H1 (cell line): ENCODE results near the gene HHAT. TPM values are rescaled to one million over a fixed set of nuclear protein-coding genes. Genes with fewer than 3 reads are reported as not detected.

Source experiments
- CTCF ChIA-PET: fragments of 300-600 bp; sonication (Branson Sonifier 250); formaldehyde crosslinking; loops from one replicate; lab custom pipeline; 2021; ENCODE audit not compliant: partially characterized antibody; lab: Charles Lee
- POLR2A ChIA-PET: fragments of 300-600 bp; sonication (Branson Sonifier 250); formaldehyde crosslinking; loops from one replicate; lab custom pipeline; 2021; ENCODE audit warnings: inconsistent platforms; ENCODE audit not compliant: partially characterized antibody; lab: Charles Lee
- DNase-seq, 2 experiments: peaks; one replicate each; pipeline versions ENCODE4 v3.0.0 to v3.0.0-alpha.2; 2010 to 2022; ENCODE audit warnings: low spot score in 2 of 2, low read depth in 1 of 2, mixed read lengths in 1 of 2
- FAIRE-seq: peaks from 2 replicates; lab custom pipeline; 2011; peaks lifted over from hg19 to GRCh38; lab: Jason Lieb, UNC
- H2AFZ ChIP-seq: 2 replicates; pipeline ENCODE4 v1.8.1; 2012; ENCODE audit warnings: low read length, inconsistent platforms
- H2AK5ac ChIP-seq: 2 replicates; pipeline ENCODE4 v1.6.1; 2013; ENCODE audit warnings: low read depth, low read length
- H2BK120ac ChIP-seq: replicated peaks from 2 replicates; pipeline ENCODE3; 2013; ENCODE audit warnings: low read depth, low read length, inconsistent platforms
- H2BK12ac ChIP-seq: 2 replicates; pipeline ENCODE4 v1.6.1; 2013; ENCODE audit warnings: low read depth, low read length
- H2BK15ac ChIP-seq: 2 replicates; pipeline ENCODE4 v1.6.1; 2013; ENCODE audit warnings: low read length
- H2BK20ac ChIP-seq: 2 replicates; pipeline ENCODE4 v1.6.1; 2013; ENCODE audit warnings: low read length
- H2BK5ac ChIP-seq: 2 replicates; pipeline ENCODE4 v1.6.1; 2013; ENCODE audit warnings: low read depth, low read length
- H3K14ac ChIP-seq: 2 replicates; pipeline ENCODE4 v1.6.1; 2013; ENCODE audit warnings: inconsistent platforms; ENCODE audit not compliant: insufficient read length
- H3K18ac ChIP-seq: 2 replicates; pipeline ENCODE4 v1.6.1; 2013; ENCODE audit warnings: low read length; ENCODE audit errors: extremely low read depth
- H3K23ac ChIP-seq: 2 replicates; pipeline ENCODE4 v1.6.1; 2013; ENCODE audit warnings: inconsistent platforms; ENCODE audit not compliant: insufficient read length
- H3K23me2 ChIP-seq: 2 replicates; pipeline ENCODE4 v1.6.1; 2013; ENCODE audit warnings: low read depth, low read length
- H3K27ac ChIP-seq: 2 replicates; pipeline ENCODE4 v1.6.1; 2011; ENCODE audit warnings: low read depth, low read length, inconsistent platforms
- H3K27me3 ChIP-seq, 4 experiments: replicated peaks in 1 of 4; 1 replicate in 1 of 4; 2 replicates in 3 of 4; pipeline versions ENCODE4 v1.6.1 to v1.8.1; 2011 to 2013; ENCODE audit warnings: low read length in 3 of 4, mild to moderate bottlenecking in 3 of 4, inconsistent platforms in 2 of 4, mixed read lengths in 2 of 4, moderate library complexity in 1 of 4; ENCODE audit not compliant: control insufficient read depth in 3 of 4, insufficient read depth in 3 of 4; ENCODE audit errors: extremely low read depth in 1 of 4
- H3K36me3 ChIP-seq, 4 experiments: 2 replicates each; pipeline versions ENCODE4 v1.6.1 to v1.8.1; 2011 to 2013; ENCODE audit warnings: mild to moderate bottlenecking in 4 of 4, low read length in 3 of 4, moderate library complexity in 2 of 4, control low read depth in 1 of 4, inconsistent platforms in 1 of 4; ENCODE audit not compliant: insufficient read depth in 4 of 4, control insufficient read depth in 2 of 4
- H3K4ac ChIP-seq: replicated peaks from 2 replicates; pipeline ENCODE3; 2013; ENCODE audit warnings: low read length, low read depth, mixed read lengths, inconsistent platforms; ENCODE audit not compliant: insufficient read length
- H3K4me1 ChIP-seq, 4 experiments: replicated peaks in 1 of 4; 1 replicate in 1 of 4; 2 replicates in 3 of 4; pipeline versions ENCODE4 v1.6.1 to v1.8.1; 2011 to 2013; ENCODE audit warnings: low read length in 3 of 4, inconsistent platforms in 2 of 4, mixed read lengths in 1 of 4; ENCODE audit not compliant: insufficient read depth in 4 of 4, control insufficient read depth in 3 of 4
- H3K4me2 ChIP-seq, 2 experiments: 2 replicates each; pipeline versions ENCODE4 v1.6.1 to v1.8.1; 2011 to 2013; ENCODE audit warnings: low read depth in 2 of 2, low read length in 2 of 2, control low read depth in 1 of 2, inconsistent platforms in 1 of 2, mild to moderate bottlenecking in 1 of 2; ENCODE audit not compliant: insufficient read depth in 1 of 2
- H3K4me3 ChIP-seq, 4 experiments: fragments of 200-600, 300-600 bp in 1 of 4; sonication (generic), shearing (Covaris generic), sonication (Bioruptor Twin) in 1 of 4; 2 replicates each; pipeline versions ENCODE4 v1.5.1 to v1.8.1; 2011 to 2016; ENCODE audit warnings: low read length in 4 of 4, low read depth in 3 of 4, control low read depth in 2 of 4, inconsistent platforms in 2 of 4, mild to moderate bottlenecking in 2 of 4, mixed read lengths in 1 of 4, moderate library complexity in 1 of 4; ENCODE audit not compliant: insufficient read depth in 2 of 4; ENCODE audit errors: extremely low read depth in 1 of 4
- H3K56ac ChIP-seq: replicated peaks from 2 replicates; pipeline ENCODE3; 2013; ENCODE audit warnings: low read depth, mild to moderate bottlenecking, mixed read lengths, low read length, inconsistent platforms; ENCODE audit not compliant: insufficient read length
- H3K79me1 ChIP-seq: 2 replicates; pipeline ENCODE4 v1.6.1; 2013; ENCODE audit warnings: low read depth, low read length, control low read depth
- H3K79me2 ChIP-seq, 2 experiments: 2 replicates each; pipeline versions ENCODE4 v1.6.1 to v1.8.1; 2012 to 2013; ENCODE audit warnings: low read length in 2 of 2, mild to moderate bottlenecking in 2 of 2, inconsistent platforms in 1 of 2; ENCODE audit not compliant: insufficient read depth in 2 of 2, control insufficient read depth in 1 of 2
- H3K9ac ChIP-seq, 4 experiments: replicated peaks in 1 of 4; 1 replicate in 1 of 4; 2 replicates in 3 of 4; pipeline versions ENCODE4 v1.6.1 to v1.8.1; 2011 to 2013; ENCODE audit warnings: low read depth in 3 of 4, low read length in 3 of 4, control low read depth in 2 of 4, mild to moderate bottlenecking in 2 of 4, moderate library complexity in 2 of 4, inconsistent platforms in 1 of 4; ENCODE audit errors: extremely low read depth in 1 of 4
- H3K9me3 ChIP-seq, 2 experiments: 2 replicates each; pipeline versions ENCODE4 v1.6.1 to v1.8.1; 2012 to 2013; ENCODE audit warnings: mild to moderate bottlenecking in 2 of 2, moderate library complexity in 2 of 2, control low read depth in 1 of 2, inconsistent platforms in 1 of 2, low read depth in 1 of 2, low read length in 1 of 2, mixed read lengths in 1 of 2; ENCODE audit not compliant: insufficient read depth in 2 of 2
- H4K20me1 ChIP-seq, 2 experiments: replicated peaks in 1 of 2; 2 replicates each; pipeline versions ENCODE3 to v1.8.1; 2011 to 2013; ENCODE audit warnings: inconsistent platforms in 2 of 2, low read length in 2 of 2, mild to moderate bottlenecking in 1 of 2; ENCODE audit not compliant: insufficient read depth in 2 of 2, control insufficient read depth in 1 of 2
- H4K5ac ChIP-seq: 2 replicates; pipeline ENCODE4 v1.6.1; 2013; ENCODE audit warnings: low read length, low read depth, mixed read lengths, inconsistent platforms; ENCODE audit not compliant: insufficient read length
- H4K8ac ChIP-seq: 2 replicates; pipeline ENCODE4 v1.8.0; 2013; ENCODE audit warnings: mild to moderate bottlenecking, moderate library complexity, low read length, inconsistent platforms; ENCODE audit not compliant: insufficient read depth; ENCODE audit errors: extremely low read depth
- H4K91ac ChIP-seq: replicated peaks from 2 replicates; pipeline ENCODE3; 2013; ENCODE audit warnings: low read length, mixed read lengths, inconsistent platforms; ENCODE audit not compliant: insufficient read length
- FOSL1 ChIP-seq: IDR thresholded peaks from 2 replicates; pipeline ENCODE4 v1.6.1; 2011; ENCODE audit warnings: mild to moderate bottlenecking, low read depth, low read length, moderate library complexity; ENCODE audit not compliant: insufficient read depth
- JUND ChIP-seq: IDR thresholded peaks from 2 replicates; pipeline ENCODE4 v1.6.1; 2011; ENCODE audit warnings: mild to moderate bottlenecking, improper control_type of control experiment, low read length
- MAFK ChIP-seq: IDR thresholded peaks from 2 replicates; pipeline ENCODE4 v1.6.1; 2012; ENCODE audit warnings: low read depth, mild to moderate bottlenecking, improper control_type of control experiment, low read length
- NRF1 ChIP-seq: IDR thresholded peaks from 2 replicates; pipeline ENCODE4 v1.6.1; 2011; ENCODE audit warnings: mild to moderate bottlenecking, low read depth, low read length, improper control_type of control experiment
- POU5F1 ChIP-seq: IDR thresholded peaks from 2 replicates; pipeline ENCODE4 v1.6.1; 2011; ENCODE audit warnings: low read depth, mild to moderate bottlenecking, low read length, moderate library complexity
- SIRT6 ChIP-seq: IDR thresholded peaks from one replicate; pipeline ENCODE4 v1.7.1; 2012; ENCODE audit warnings: low read length, inconsistent platforms
- SUZ12 ChIP-seq: fragments of 200-600 bp; sonication (generic); IDR thresholded peaks from 2 replicates; pipeline ENCODE4 v1.6.1; 2012; ENCODE audit warnings: mild to moderate bottlenecking, inconsistent platforms, low read length, moderate library complexity, mixed read lengths
- WGBS, 2 experiments: shearing (Covaris generic) in 1 of 2; methylation state at CpG; one replicate each; pipeline versions ENCODE4 v1.1.6 to v1.1.7; 2013 to 2015; ENCODE audit warnings: low lambda C conversion rate in 2 of 2, mixed read lengths in 2 of 2, inconsistent platforms in 1 of 2, low coverage in 1 of 2, missing lambda C conversion rate in 1 of 2; ENCODE audit not compliant: insufficient replicate concordance in 2 of 2, insufficient coverage in 1 of 2, insufficient read length in 1 of 2; ENCODE audit errors: extremely low coverage in 1 of 2, missing lambda C conversion rate in 1 of 2; 5-methylcytosine and 5-hydroxymethylcytosine counted together
- polyA plus RNA-seq, 7 experiments: library from polyadenylated mRNA; depleted of rRNA in 3 of 7; stranded (reverse) in 5 of 7; unstranded in 2 of 7; fragments of >200 nt in 5 of 7; fragments of 200-250 nt in 2 of 7; gene quantifications; 1 replicate in 5 of 7; 2 replicates in 1 of 7; 4 replicates in 1 of 7; pipeline versions ENCODE4 v1.2.1 to v1.2.3, GENCODE V29; 2011 to 2013; ENCODE audit warnings: missing spikeins in 2 of 7, mixed read lengths in 2 of 7
- total RNA-seq: library from RNA; stranded (reverse); fragmentation: NEBNext Ultra II Directional; extraction: Animal tissue kit (Norgen Biotek cat#: 25700); gene quantifications from 2 replicates; pipeline ENCODE4 v1.2.1, GENCODE V29; 2021

Gene HHAT
- total and polyA plus RNA-seq, 2 of the 8 experiments (the other 6 are each of a cell fraction or from before 2014, with no cell fraction given) = 0.15 to 0.51 TPM

DNA sequence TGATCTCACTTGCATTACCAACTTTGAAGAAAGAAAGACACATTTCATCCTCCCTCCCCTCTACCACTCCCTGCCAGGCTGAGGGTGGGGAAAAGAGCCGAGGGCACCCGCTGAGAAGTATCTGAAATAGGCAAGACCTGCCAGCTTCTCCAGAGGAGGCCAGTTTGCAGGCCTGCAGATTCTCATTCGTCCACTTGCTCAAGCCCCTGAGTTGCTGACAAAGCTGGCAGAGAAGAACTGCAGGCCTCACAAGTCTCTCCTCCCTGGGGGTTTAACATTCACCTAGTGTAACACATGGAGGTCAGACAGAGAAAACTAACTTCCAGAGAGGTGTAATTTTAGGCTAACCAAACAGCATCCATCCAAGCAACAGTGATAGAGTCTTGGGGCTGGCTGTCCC lies 376.4 kb downstream of the HHAT start:
- H3K27me3 ChIP-seq = no peaks in the 10 kb centered on the region
- H3K4me2 ChIP-seq = no peak overlapping the region
- no peak for DNase-seq
- no peaks in the 10 kb centered on the region for H3K79me2 ChIP-seq
- CTCF ChIA-PET = interaction anchor here (1.1 kb wide), 1 partner anchor 429 kb away, joined by 3 read pairs; the partner anchor contains the start of gene KCNH1
- H3K56ac ChIP-seq = no peak overlapping the region
- no peak overlapping the region for H2AFZ ChIP-seq
- H3K23me2 ChIP-seq = no peaks in the 10 kb centered on the region
- POLR2A ChIA-PET = no interaction called here
- H3K23ac ChIP-seq = no peak overlapping the region
- H2AK5ac ChIP-seq = no peak overlapping the region
- H3K4me3 ChIP-seq = no peak overlapping the region
- no peak overlapping the region for H2BK15ac ChIP-seq
- no peak overlapping the region for H3K27ac ChIP-seq
- H2BK12ac ChIP-seq = no peak overlapping the region
- no peak overlapping the region for H3K4ac ChIP-seq
- H3K14ac ChIP-seq = no peak overlapping the region
- no peak overlapping the region for H4K8ac ChIP-seq
- H4K5ac ChIP-seq = no peak overlapping the region
- FAIRE-seq = no peak
- WGBS, 2 experiments = 90% methylated on average over 3 of the region's 3 CpGs; no CpG with 5 or more reads in 1 of the 2 experiments
- H3K9ac ChIP-seq = no peak overlapping the region
- TF ChIP-seq SIRT6 (no peak), FOSL1 (no peak), JUND (no peak), SUZ12 (no peak), POU5F1 (no peak), MAFK (no peak), NRF1 (no peak)
- TF ChIP-seq, all 59 proteins: peak for 0
- Histone ChIP-seq H3K9me3 (no peaks in the 10 kb centered on the region), H3K36me3 (no peaks in the 10 kb centered on the region), H3K79me1 (no peaks in the 10 kb centered on the region), H4K20me1 (no peaks in the 10 kb centered on the region), H3K18ac (no peak overlapping the region), H3K4me1 (no peaks in the 10 kb centered on the region), H4K91ac (no peak overlapping the region), H2BK5ac (no peak overlapping the region), H2BK120ac (no peak overlapping the region), H2BK20ac (no peak overlapping the region)
